AG09319 (cell line): ENCODE measurements around the gene VPS52.

Source experiments
- DNase-seq: peaks from one replicate; pipeline ENCODE4 v3.0.0-alpha.2; 2010; ENCODE audit warnings: low read depth; ENCODE audit errors: extremely low read depth
- TF ChIP-seq, protein P1 (sequence below): IDR thresholded peaks from 2 replicates; pipeline ENCODE4 v1.5.1; 2011; ENCODE audit warnings: low read depth, mild to moderate bottlenecking, inconsistent platforms, low read length, moderate library complexity

Gene VPS52

DNA sequence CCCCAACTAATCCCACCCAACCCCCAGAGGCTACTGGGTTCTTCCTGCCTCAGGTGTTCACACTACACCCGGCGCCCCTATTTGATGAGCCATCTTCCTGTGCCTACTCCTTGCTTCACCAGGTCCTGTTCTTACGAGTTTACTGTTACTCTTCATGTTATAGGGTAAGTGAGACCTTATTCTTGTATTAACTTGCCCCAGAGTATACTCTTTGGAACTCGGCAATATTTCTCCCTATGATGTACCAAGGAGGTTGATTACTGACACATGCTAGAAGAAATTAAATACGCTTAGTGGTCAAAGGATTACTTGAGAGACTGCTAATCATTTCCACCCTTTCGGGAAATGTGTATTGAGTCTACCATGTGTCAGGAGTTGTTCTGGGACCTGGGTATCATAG, 54.4 kb downstream of the VPS52 start:
- TF ChIP-seq, protein P1, sequence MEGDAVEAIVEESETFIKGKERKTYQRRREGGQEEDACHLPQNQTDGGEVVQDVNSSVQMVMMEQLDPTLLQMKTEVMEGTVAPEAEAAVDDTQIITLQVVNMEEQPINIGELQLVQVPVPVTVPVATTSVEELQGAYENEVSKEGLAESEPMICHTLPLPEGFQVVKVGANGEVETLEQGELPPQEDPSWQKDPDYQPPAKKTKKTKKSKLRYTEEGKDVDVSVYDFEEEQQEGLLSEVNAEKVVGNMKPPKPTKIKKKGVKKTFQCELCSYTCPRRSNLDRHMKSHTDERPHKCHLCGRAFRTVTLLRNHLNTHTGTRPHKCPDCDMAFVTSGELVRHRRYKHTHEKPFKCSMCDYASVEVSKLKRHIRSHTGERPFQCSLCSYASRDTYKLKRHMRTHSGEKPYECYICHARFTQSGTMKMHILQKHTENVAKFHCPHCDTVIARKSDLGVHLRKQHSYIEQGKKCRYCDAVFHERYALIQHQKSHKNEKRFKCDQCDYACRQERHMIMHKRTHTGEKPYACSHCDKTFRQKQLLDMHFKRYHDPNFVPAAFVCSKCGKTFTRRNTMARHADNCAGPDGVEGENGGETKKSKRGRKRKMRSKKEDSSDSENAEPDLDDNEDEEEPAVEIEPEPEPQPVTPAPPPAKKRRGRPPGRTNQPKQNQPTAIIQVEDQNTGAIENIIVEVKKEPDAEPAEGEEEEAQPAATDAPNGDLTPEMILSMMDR, result no peak
- no peak for DNase-seq

GRCh38 chr6:33216117-33216649, 55.5 kb downstream of the VPS52 start:
- TF ChIP-seq, protein P1, result no peak
- DNase-seq, result no peak

GRCh38 chr6:33215271-33216116, 56.2 kb downstream of the VPS52 start:
- TF ChIP-seq, protein P1, result no peak
- DNase-seq, result no peak

- TF ChIP-seq, protein P1, result no peak
- no peak for DNase-seq
Measured at GRCh38 chr6:33213989-33214335, 57.7 kb downstream of the VPS52 start.

DNA sequence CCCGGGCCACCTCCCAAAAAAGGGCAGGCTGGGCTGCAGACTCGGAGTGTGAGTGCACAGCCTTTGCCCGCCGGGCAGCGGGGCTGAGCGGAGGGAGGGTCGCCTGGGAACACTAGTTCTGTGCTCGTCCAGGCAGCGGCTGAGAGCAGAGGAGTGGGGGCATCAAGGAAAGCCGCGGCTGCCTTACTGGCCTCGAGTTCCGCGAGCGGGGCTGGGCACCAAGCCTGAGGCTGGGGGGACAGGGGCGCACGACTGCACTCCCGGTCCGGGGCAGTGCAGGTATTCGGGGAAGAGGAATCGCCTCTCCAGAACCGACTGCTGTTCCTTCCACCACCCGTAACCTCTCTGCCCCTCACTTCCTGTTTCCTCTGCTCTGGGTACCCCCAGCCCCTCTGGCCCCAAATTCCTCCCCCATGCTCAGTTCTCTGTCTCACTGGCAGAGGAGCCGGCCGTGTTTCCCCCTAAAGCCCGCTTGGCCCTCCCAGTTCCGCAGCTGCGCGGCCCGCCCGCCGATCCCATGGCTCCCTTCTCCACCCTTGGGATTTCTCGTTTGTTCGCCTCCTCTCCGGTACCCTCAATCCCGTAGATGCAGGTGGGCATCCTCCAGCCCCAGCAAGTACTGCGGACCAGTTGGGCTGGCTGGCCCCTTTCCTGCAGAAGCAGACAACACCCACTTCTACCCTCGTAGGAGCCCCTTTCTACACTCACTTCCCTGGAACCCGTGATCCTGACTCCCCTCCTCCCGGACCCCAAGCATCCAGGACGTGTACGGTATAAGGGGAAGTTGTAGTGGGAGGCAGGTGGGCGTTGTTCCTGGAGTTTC, 58.3 kb downstream of the VPS52 start:
- TF ChIP-seq, protein P1, result no peak
- DNase-seq, result no peak

- TF ChIP-seq, protein P1, result no peak
- DNase-seq, result no peak
Measured at GRCh38 chr6:33212857-33213165, 58.9 kb downstream of the VPS52 start.

- no peak for DNase-seq
- TF ChIP-seq, protein P1, result no peak
Measured at GRCh38 chr6:33211666-33212422, 59.8 kb downstream of the VPS52 start.
